ENCODE results near the gene HSPBAP1.

The HSPBAP1 gene

DNA sequence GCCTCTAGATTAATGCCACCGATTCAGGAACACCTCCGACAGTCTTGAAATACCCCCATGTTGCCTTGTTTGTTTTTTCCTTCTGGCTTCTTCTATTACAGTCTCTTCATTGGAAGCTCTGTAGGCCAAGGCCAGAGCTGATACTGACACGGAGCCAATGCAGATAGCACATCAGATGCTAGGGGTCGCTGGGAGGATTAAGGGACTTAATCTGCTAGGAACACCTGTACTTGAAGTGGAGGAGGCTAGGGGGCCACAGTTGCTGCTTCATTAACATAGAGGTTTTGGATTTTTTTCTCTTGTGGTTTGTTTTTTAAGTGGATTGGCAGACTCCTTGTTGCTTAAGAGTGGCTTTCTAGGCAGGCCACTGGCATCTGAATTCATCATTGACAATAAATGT, 63.4 kb downstream of the HSPBAP1 start:
- DNase-seq (ENCODE audit: low spot score): no peak
- Histone ChIP-seq H3K4me1 (ENCODE audit: insufficient read depth, poor library complexity, severe bottlenecking) (no peaks in the 10 kb centered on the region), H3K4me3 (ENCODE audit: severe bottlenecking) (no peak overlapping the region), H3K27ac (ENCODE audit: poor library complexity, severe bottlenecking) (no peak overlapping the region), H3K27me3 (ENCODE audit: insufficient read depth, poor library complexity, severe bottlenecking) (no peaks in the 10 kb centered on the region), H3K36me3 (ENCODE audit: low read depth) (peaks cover 5% of the 10 kb centered on the region; the same call in 1 of the 2 replicates), H3K9me3 (ENCODE audit: severe bottlenecking) (no peaks in the 10 kb centered on the region)
- ATAC-seq (ENCODE audit: low read depth): no peak
- TF ChIP-seq, protein P1, sequence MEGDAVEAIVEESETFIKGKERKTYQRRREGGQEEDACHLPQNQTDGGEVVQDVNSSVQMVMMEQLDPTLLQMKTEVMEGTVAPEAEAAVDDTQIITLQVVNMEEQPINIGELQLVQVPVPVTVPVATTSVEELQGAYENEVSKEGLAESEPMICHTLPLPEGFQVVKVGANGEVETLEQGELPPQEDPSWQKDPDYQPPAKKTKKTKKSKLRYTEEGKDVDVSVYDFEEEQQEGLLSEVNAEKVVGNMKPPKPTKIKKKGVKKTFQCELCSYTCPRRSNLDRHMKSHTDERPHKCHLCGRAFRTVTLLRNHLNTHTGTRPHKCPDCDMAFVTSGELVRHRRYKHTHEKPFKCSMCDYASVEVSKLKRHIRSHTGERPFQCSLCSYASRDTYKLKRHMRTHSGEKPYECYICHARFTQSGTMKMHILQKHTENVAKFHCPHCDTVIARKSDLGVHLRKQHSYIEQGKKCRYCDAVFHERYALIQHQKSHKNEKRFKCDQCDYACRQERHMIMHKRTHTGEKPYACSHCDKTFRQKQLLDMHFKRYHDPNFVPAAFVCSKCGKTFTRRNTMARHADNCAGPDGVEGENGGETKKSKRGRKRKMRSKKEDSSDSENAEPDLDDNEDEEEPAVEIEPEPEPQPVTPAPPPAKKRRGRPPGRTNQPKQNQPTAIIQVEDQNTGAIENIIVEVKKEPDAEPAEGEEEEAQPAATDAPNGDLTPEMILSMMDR (IDR thresholded peaks at IDR 0.05; ENCODE audit: poor library complexity, severe bottlenecking): no peak

GRCh38 chr3:122728756-122729514, 64.7 kb downstream of the HSPBAP1 start:
- peaks cover 5% of the 10 kb centered on the region; the same call in 1 of the 2 replicates for H3K36me3 ChIP-seq (ENCODE audit: low read depth)
- no peak overlapping the region for H3K27ac ChIP-seq (ENCODE audit: poor library complexity, severe bottlenecking)
- H3K4me1 ChIP-seq (ENCODE audit: insufficient read depth, poor library complexity, severe bottlenecking): no peaks in the 10 kb centered on the region
- ATAC-seq (ENCODE audit: low read depth) (no peak; the same call in 2 of the 3 replicates), DNase-seq (ENCODE audit: low spot score) (no peak)
- H3K9me3 ChIP-seq (ENCODE audit: severe bottlenecking): no peaks in the 10 kb centered on the region
- H3K4me3 ChIP-seq (ENCODE audit: severe bottlenecking): no peak overlapping the region
- no peaks in the 10 kb centered on the region for H3K27me3 ChIP-seq (ENCODE audit: insufficient read depth, poor library complexity, severe bottlenecking)
- TF ChIP-seq, protein P1 (IDR thresholded peaks at IDR 0.05; ENCODE audit: poor library complexity, severe bottlenecking): no peak

GRCh38 chr3:122728186-122728585, 65.4 kb downstream of the HSPBAP1 start:
- DNase-seq (ENCODE audit: low spot score) (no peak), ATAC-seq (ENCODE audit: low read depth) (no peak)
- H3K27ac ChIP-seq (ENCODE audit: poor library complexity, severe bottlenecking): no peak overlapping the region
- no peaks in the 10 kb centered on the region for H3K27me3 ChIP-seq (ENCODE audit: insufficient read depth, poor library complexity, severe bottlenecking)
- peaks cover 5% of the 10 kb centered on the region; the same call in 1 of the 2 replicates for H3K36me3 ChIP-seq (ENCODE audit: low read depth)
- no peaks in the 10 kb centered on the region for H3K4me1 ChIP-seq (ENCODE audit: insufficient read depth, poor library complexity, severe bottlenecking)
- no peak overlapping the region for H3K4me3 ChIP-seq (ENCODE audit: severe bottlenecking)
- no peaks in the 10 kb centered on the region for H3K9me3 ChIP-seq (ENCODE audit: severe bottlenecking)
- TF ChIP-seq, protein P1 (IDR thresholded peaks at IDR 0.05; ENCODE audit: poor library complexity, severe bottlenecking): no peak

DNA sequence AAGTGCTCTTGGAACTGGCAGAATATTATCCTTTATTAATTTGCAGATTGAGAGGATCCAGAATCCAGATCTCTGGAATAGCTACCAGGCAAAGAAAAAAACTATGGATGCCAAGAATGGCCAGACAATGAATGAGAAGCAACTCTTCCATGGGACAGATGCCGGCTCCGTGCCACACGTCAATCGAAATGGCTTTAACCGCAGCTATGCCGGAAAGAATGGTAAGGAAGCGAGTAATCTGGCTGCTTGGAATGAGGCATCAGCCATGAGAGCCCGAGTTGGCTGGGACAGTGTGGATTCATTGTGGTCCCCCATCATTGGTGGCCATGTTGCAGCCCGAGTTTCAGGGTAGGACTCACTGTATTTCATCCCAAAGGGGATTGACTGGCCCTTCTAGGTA, 65.9 kb downstream of the HSPBAP1 start:
- Histone ChIP-seq H3K36me3 (ENCODE audit: low read depth) (peaks cover 5% of the 10 kb centered on the region; the same call in 1 of the 2 replicates), H3K27me3 (ENCODE audit: insufficient read depth, poor library complexity, severe bottlenecking) (no peaks in the 10 kb centered on the region), H3K9me3 (ENCODE audit: severe bottlenecking) (no peaks in the 10 kb centered on the region), H3K4me3 (ENCODE audit: severe bottlenecking) (no peak overlapping the region), H3K4me1 (ENCODE audit: insufficient read depth, poor library complexity, severe bottlenecking) (no peaks in the 10 kb centered on the region), H3K27ac (ENCODE audit: poor library complexity, severe bottlenecking) (no peak overlapping the region)
- TF ChIP-seq, protein P1 (IDR thresholded peaks at IDR 0.05; ENCODE audit: poor library complexity, severe bottlenecking): no peak
- DNase-seq (ENCODE audit: low spot score) (no peak), ATAC-seq (ENCODE audit: low read depth) (no peak)

- Histone ChIP-seq H3K4me3 (ENCODE audit: severe bottlenecking) (no peak overlapping the region), H3K9me3 (ENCODE audit: severe bottlenecking) (no peaks in the 10 kb centered on the region), H3K36me3 (ENCODE audit: low read depth) (peaks cover 5% of the 10 kb centered on the region; the same call in 1 of the 2 replicates), H3K27ac (ENCODE audit: poor library complexity, severe bottlenecking) (no peak overlapping the region), H3K4me1 (ENCODE audit: insufficient read depth, poor library complexity, severe bottlenecking) (no peaks in the 10 kb centered on the region), H3K27me3 (ENCODE audit: insufficient read depth, poor library complexity, severe bottlenecking) (no peaks in the 10 kb centered on the region)
- ATAC-seq (ENCODE audit: low read depth) (no peak), DNase-seq (ENCODE audit: low spot score) (no peak)
- TF ChIP-seq, protein P1 (IDR thresholded peaks at IDR 0.05; ENCODE audit: poor library complexity, severe bottlenecking): no peak
Observed at GRCh38 chr3:122727294-122727693, 66.3 kb downstream of the HSPBAP1 start.

All from RWPE2 (cell line).